Mesothelial cell of epicardium (in vitro differentiated cells): ENCODE measurements around the gene TNPO3. TPM values are rescaled to one million over a fixed set of nuclear protein-coding genes. Genes with fewer than 3 reads are reported as not detected.

Experiments
- DNase-seq, 2 experiments: peaks; one replicate each; pipeline ENCODE4 v3.0.0; 2021; ENCODE audit warnings: low spot score in 2 of 2; ENCODE audit not compliant: unreplicated experiment in 2 of 2
- H3K27ac Mint-ChIP-seq: 2 replicates; pipeline ENCODE4 v1.8.0; 2021; ENCODE audit warnings: mixed read lengths
- H3K27me3 Mint-ChIP-seq: 2 replicates; pipeline ENCODE4 v1.8.0; 2021; ENCODE audit warnings: low read depth, mixed read lengths
- H3K36me3 Mint-ChIP-seq: 2 replicates; pipeline ENCODE4 v1.8.0; 2021; ENCODE audit warnings: mixed read lengths
- H3K4me1 Mint-ChIP-seq: 2 replicates; pipeline ENCODE4 v1.8.0; 2021; ENCODE audit warnings: mixed read lengths
- H3K4me3 Mint-ChIP-seq: 2 replicates; pipeline ENCODE4 v1.8.0; 2021; ENCODE audit warnings: mild to moderate bottlenecking, moderate library complexity, mixed read lengths
- H3K9me3 Mint-ChIP-seq: 2 replicates; pipeline ENCODE4 v1.8.0; 2021; ENCODE audit warnings: mixed read lengths
- total RNA-seq: library from RNA; stranded (reverse); gene quantifications from 3 replicates; pipeline ENCODE4 v1.2.1, GENCODE V29; 2021
- TF ChIP-seq, protein P1 (sequence below): fragments of 200-600 bp; sonication (generic); IDR thresholded peaks from one replicate; pipeline ENCODE4 v1.5.0; 2021; ENCODE audit warnings: antibody characterized with exemption; ENCODE audit not compliant: unreplicated experiment

The TNPO3 gene
- total RNA-seq, 1 donor from 2014 or later = 40.2 TPM

DNA sequence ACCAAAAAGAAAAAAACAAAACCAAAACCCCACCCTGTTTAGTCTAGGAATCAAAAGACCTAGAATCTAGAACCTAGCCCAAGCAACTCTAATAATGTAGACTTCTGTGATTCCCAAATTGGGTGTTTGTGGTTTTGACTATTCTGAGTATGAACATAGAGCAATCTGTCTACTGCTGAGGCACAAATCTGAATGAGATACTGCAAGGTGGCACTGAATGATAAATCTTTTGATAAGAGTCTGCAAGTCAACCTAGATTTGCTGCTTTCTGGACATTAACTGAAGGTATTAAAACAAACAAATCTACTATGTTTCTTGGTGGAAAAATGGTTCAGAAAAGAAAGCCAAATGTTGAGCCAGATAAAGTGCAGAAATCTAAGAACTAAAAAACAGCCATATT is 66.5 kb downstream of the TNPO3 start:
- H3K27ac Mint-ChIP-seq = no peak overlapping the region
- no peak overlapping the region for H3K4me3 Mint-ChIP-seq
- H3K36me3 Mint-ChIP-seq = peaks cover 41% of the 10 kb centered on the region

DNA sequence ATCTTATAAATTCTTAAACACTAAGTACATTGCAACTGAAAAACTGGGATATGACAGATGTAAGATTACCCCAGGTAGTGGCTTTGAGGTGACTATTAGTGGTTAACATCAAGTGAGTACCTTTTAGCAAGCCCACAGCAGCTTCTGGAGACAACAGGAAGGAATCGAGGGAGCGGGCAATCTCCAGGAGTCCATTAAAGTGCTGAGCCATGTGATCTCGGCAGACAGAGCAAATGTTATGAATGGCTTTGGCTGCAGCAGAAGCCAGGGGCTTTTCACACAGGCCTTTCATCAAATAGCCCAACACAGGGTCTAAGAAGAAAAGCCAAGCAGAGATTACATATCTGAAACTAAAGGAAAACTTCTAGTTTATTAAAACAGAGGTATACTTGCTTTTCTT is 68.3 kb downstream of the TNPO3 start:
- TF ChIP-seq, protein P1, sequence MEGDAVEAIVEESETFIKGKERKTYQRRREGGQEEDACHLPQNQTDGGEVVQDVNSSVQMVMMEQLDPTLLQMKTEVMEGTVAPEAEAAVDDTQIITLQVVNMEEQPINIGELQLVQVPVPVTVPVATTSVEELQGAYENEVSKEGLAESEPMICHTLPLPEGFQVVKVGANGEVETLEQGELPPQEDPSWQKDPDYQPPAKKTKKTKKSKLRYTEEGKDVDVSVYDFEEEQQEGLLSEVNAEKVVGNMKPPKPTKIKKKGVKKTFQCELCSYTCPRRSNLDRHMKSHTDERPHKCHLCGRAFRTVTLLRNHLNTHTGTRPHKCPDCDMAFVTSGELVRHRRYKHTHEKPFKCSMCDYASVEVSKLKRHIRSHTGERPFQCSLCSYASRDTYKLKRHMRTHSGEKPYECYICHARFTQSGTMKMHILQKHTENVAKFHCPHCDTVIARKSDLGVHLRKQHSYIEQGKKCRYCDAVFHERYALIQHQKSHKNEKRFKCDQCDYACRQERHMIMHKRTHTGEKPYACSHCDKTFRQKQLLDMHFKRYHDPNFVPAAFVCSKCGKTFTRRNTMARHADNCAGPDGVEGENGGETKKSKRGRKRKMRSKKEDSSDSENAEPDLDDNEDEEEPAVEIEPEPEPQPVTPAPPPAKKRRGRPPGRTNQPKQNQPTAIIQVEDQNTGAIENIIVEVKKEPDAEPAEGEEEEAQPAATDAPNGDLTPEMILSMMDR = no peak
- no peak overlapping the region for H3K4me3 Mint-ChIP-seq
- H3K36me3 Mint-ChIP-seq = peaks cover 54% of the 10 kb centered on the region
- H3K27ac Mint-ChIP-seq = no peak overlapping the region
- no peaks in the 10 kb centered on the region for H3K4me1 Mint-ChIP-seq
- DNase-seq = no peak
- no peaks in the 10 kb centered on the region for H3K9me3 Mint-ChIP-seq
- H3K27me3 Mint-ChIP-seq = no peaks in the 10 kb centered on the region

More for the DNA sequence above, 66.5 kb downstream of the TNPO3 start:
- no peak for DNase-seq
- H3K4me1 Mint-ChIP-seq = no peaks in the 10 kb centered on the region
- H3K27me3 Mint-ChIP-seq = no peaks in the 10 kb centered on the region
- TF ChIP-seq, protein P1 = no peak
- no peaks in the 10 kb centered on the region for H3K9me3 Mint-ChIP-seq

DNA sequence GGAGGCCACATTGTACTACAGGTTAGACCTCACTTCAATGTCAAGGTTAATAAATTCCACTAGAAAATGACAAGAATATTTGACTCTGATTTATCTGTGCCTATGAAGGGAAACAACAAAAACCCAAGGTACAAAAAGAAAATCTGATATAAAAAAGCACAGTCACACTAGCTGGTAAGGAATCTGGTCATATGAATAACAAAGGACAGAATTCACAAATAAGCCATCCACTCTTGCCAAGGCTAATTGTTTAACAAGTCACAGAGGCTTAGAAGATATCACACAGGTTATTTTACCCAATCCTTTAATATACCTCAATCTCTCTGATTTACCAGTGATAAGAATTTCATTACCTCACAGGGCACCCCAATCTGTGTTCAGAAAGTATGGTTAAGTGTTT is 69.3 kb downstream of the TNPO3 start:
- no peaks in the 10 kb centered on the region for H3K4me1 Mint-ChIP-seq
- peaks cover 57% of the 10 kb centered on the region for H3K36me3 Mint-ChIP-seq
- no peaks in the 10 kb centered on the region for H3K27me3 Mint-ChIP-seq
- TF ChIP-seq, protein P1 = no peak
- no peak overlapping the region for H3K4me3 Mint-ChIP-seq
- no peak for DNase-seq
- H3K9me3 Mint-ChIP-seq = no peaks in the 10 kb centered on the region
- H3K27ac Mint-ChIP-seq = no peak overlapping the region

DNA sequence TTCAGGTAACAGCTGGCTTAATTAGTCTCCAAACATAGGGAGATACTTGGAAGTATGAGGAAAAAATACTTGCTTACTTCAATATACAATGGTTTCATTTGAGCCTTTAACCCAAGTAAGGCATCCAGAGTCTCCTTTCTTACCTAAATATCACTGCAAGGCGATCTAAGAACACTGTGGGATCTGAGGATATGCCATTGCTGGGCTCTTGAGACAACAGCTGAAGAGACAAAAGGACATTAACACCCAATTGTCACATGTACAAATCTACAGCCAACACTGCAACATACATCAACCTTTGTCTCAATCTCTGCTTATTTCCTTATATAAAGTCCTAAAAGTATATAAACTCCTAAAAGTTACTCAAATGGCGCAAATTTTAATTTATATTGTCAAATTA is 72.8 kb downstream of the TNPO3 start:
- Mint-ChIP-seq H3K36me3 (peaks cover 64% of the 10 kb centered on the region), H3K27me3 (no peaks in the 10 kb centered on the region), H3K27ac (no peak overlapping the region), H3K4me1 (no peaks in the 10 kb centered on the region), H3K4me3 (no peak overlapping the region), H3K9me3 (no peaks in the 10 kb centered on the region)
- TF ChIP-seq, protein P1 = no peak
- no peak for DNase-seq

DNA sequence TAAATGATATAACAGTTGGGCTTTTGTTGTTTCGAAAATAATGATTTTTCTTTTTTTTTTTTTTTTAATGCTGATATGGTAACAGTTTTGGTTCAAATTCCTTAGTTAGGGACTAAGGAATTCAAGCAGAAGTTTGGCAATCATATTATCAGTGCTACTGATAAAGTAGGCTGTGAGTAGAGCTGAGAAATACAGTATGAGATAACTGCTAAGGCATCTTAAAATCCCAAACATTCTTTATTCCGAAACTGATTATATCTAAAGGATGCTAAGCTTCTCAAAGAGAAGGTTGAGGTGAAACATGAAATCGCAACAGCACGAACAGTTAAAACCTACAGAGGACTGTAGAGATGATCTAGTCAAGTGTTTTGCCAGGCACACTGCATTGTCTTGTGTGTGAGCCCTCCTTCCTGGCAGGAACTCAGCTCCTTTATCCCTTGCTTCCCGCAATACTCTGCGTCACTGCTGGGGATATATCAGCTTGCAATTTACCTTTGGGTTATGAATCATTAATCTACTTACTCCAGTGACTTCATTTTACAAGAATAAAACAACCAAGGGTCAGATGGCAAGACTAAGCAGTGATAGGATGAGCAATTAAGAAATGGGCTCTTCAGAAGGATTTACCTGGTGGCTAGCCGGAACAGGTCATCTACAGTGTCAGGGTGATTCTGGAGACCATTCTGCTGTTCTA is 80.5 kb downstream of the TNPO3 start:
- Mint-ChIP-seq H3K36me3 (peaks cover 52% of the 10 kb centered on the region), H3K4me1 (no peaks in the 10 kb centered on the region), H3K4me3 (no peak overlapping the region), H3K27me3 (no peaks in the 10 kb centered on the region), H3K9me3 (no peaks in the 10 kb centered on the region), H3K27ac (peak overlapping the region; percentile 64)
- DNase-seq = no peak
- TF ChIP-seq, protein P1 = no peak
